ENCODE measurements around the gene ACTA1.

GRCh38 chr1:229388897-229389580 is 44.9 kb downstream of the ACTA1 start:
- no peak for TF ChIP-seq USF1 (IDR thresholded peaks at IDR 0.05)
- no peak for TF ChIP-seq REST (IDR thresholded peaks at IDR 0.05; ENCODE audit: low read depth)
- no peak for TF ChIP-seq TAF1 (IDR thresholded peaks at IDR 0.05; ENCODE audit: low read depth)
- TF ChIP-seq RAD21 (IDR thresholded peaks at IDR 0.05; ENCODE audit: low read depth), result no peak
- TF ChIP-seq ZBTB7A (IDR thresholded peaks at IDR 0.05; ENCODE audit: low read depth), result no peak
- TF ChIP-seq CREB1 (IDR thresholded peaks at IDR 0.05; ENCODE audit: low read depth), result no peak
- TF ChIP-seq EP300 (IDR thresholded peaks at IDR 0.05; ENCODE audit: borderline replicate concordance), result no peak

Measured in Ishikawa (cell line).